Ectodermal cell (in vitro differentiated cells): ENCODE results near the gene LCN15.

Experiments used
- H3K27ac ChIP-seq: 2 replicates; pipeline ENCODE4 v1.7.0; 2013; ENCODE audit warnings: mild to moderate bottlenecking, low read depth, low read length; ENCODE audit not compliant: insufficient read depth, poor library complexity, severe bottlenecking
- H3K27me3 ChIP-seq: 2 replicates; pipeline ENCODE4 v1.7.0; 2013; ENCODE audit warnings: mild to moderate bottlenecking, low read length; ENCODE audit not compliant: insufficient read depth, control insufficient read depth, poor library complexity, severe bottlenecking
- H3K36me3 ChIP-seq: one replicate; pipeline ENCODE4 v1.7.0; 2013; ENCODE audit warnings: low read length; ENCODE audit not compliant: control insufficient read depth, insufficient read depth
- H3K4me1 ChIP-seq: one replicate; pipeline ENCODE4 v1.7.0; 2013; ENCODE audit warnings: low read length; ENCODE audit not compliant: control insufficient read depth, insufficient read depth
- H3K4me3 ChIP-seq: 2 replicates; pipeline ENCODE4 v1.7.0; 2013; ENCODE audit warnings: low read depth, low read length, control low read depth; ENCODE audit not compliant: insufficient read depth
- H3K9me3 ChIP-seq: 2 replicates; pipeline ENCODE4 v1.7.0; 2013; ENCODE audit warnings: mild to moderate bottlenecking, low read length, moderate library complexity; ENCODE audit not compliant: control insufficient read depth
- WGBS, 2 experiments: methylation state at CpG; one replicate each; pipeline ENCODE4 v1.1.7; 2013; ENCODE audit warnings: missing lambda C conversion rate in 2 of 2; 5-methylcytosine and 5-hydroxymethylcytosine counted together

Gene LCN15

DNA sequence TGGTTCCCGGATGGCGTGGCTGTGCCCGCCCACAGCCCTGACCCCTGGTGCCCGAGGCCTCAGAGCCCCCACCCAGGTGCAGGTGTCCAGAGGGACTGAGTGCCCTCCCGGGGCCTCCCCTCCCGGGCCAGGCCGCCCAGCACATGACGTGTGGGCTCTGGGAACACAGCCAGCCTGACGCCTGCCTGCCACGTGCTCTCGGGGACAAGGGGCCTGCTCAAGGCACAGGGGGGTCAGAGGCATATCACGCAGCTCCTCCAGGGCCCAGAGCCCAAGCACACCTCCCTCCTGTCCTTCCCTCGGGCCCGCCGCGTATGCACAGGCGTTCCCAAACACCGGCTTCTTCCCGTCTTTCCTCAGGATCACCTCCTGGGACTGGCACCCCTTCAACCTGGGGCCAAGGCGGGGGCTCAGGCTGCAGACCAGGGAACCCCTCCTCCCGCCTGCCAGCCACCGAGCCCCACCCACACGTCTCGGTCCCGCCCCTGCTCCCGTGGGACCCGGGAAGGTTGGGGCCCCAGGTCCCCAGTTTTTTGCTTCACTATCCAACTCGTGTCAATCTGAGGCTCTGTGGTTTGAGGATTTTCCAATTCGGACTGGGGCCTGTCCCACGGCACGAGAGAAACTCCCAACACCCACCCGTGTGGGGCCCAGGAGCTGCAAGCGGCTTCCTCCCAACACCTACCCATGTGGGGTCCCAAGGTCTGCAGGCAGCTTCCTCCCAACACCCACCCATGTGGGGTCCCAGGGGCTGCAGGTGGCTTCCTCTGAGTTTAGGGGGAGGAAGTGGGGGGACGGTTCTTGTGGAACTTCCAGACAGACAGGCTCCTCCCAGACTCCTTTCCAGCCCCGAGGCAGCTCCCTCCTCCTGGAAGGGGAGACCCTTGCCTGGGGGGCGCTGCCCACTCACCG, 23.1 kb downstream of the LCN15 start:
- no peaks in the 10 kb centered on the region for H3K9me3 ChIP-seq
- 86% methylated on average over 37 of the region's 37 CpGs for WGBS, 2 experiments
- no peak overlapping the region for H3K27ac ChIP-seq
- H3K36me3 ChIP-seq = no peaks in the 10 kb centered on the region
- no peaks in the 10 kb centered on the region for H3K27me3 ChIP-seq
- no peak overlapping the region for H3K4me3 ChIP-seq
- H3K4me1 ChIP-seq = peaks cover 19% of the 10 kb centered on the region

DNA sequence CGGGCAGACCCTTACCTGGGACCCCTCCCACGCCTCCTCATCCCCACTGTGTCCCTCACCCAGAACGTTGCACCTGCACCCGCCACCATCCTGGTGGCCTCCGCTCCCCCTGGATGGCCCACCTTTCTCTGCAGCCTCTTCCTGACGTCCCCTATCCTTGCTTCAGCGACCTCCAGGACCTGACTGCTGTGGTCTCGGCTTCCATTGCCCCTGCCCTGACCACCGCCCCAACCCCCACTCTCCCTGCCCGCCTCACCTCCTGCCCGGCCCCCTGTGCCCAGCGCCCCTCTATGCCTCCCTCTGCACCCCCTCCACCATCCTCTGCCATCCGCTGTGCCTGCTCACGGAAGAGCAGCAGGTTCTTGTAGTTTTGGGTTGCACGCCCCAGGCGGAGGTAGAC, 23.8 kb downstream of the LCN15 start:
- Histone ChIP-seq H3K27me3 (no peaks in the 10 kb centered on the region), H3K9me3 (no peaks in the 10 kb centered on the region)
- WGBS, 2 experiments = 93 to 94% methylated on average over 16 of the region's 16 CpGs

DNA sequence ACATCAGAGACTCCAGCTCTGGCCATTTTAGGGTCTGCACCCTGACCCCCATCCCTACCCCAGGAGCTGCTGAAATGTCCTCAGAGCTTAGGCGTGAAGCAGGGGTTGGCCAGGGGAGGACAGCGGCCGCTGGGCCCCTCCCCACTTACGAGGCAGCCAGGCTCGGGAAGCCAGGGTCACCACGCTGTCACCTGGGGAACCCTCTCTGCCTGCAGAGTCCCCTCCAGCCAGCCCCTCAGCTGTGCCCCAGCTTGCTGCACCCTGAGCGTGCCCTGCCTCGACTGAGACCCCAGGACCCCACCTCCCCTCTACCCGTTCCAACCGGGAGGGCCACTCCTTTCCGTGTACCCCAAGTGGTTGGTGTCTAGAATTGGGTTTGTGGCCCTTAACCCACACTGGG, 24.2 kb downstream of the LCN15 start:
- Histone ChIP-seq H3K27me3 (no peaks in the 10 kb centered on the region), H3K9me3 (no peaks in the 10 kb centered on the region), H3K4me3 (no peak overlapping the region), H3K27ac (no peak overlapping the region), H3K36me3 (no peaks in the 10 kb centered on the region), H3K4me1 (peaks cover 19% of the 10 kb centered on the region)
- WGBS, 2 experiments = 92 to 93% methylated on average over 11 of the region's 11 CpGs

More for the DNA sequence above, 23.8 kb downstream of the LCN15 start:
- Histone ChIP-seq H3K4me3 (no peak overlapping the region), H3K4me1 (peaks cover 19% of the 10 kb centered on the region), H3K36me3 (no peaks in the 10 kb centered on the region), H3K27ac (no peak overlapping the region)

DNA sequence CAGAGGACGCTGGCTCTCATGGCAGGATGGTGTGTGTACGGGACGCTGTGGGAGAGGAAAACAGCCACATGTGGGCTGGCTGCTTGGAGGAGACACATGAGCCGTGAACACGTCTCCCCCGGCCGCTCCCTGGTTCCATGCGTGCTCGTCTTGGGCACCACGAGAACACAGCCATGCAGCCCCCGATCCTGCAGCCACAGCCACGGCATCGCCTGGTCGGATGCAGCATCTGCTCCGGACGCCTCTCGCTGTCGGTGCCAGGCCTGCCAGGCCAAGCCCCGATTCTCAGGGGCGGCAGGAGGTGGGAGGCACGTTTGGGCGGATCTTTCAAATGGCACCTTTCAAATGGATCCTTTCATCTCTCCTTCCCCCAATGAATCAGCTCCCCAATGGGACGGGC, 24.8 kb downstream of the LCN15 start:
- Histone ChIP-seq H3K4me1 (peaks cover 19% of the 10 kb centered on the region), H3K27me3 (no peaks in the 10 kb centered on the region), H3K27ac (no peak overlapping the region), H3K4me3 (no peak overlapping the region), H3K9me3 (no peaks in the 10 kb centered on the region), H3K36me3 (no peaks in the 10 kb centered on the region)
- 93% methylated on average over 23 of the region's 23 CpGs for WGBS, 2 experiments

DNA sequence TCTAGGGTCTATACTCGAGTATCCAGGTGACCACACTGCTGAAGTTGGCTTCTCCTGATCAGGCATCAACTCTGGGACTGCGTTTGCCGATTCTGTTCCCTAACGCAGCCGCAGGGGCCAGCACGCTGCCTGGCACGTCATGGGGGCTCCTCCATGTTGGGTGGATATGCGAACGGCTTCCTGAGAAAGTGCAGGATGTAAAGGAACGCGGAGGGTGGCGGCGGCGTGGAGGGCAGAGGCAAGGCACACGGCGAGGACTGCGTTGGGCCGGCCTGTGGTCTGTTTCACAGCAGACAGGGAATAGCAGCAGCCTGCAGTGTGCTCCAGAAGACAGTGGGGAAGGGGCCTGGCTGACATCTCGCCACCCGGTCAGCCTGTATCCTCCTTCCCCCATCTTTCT, 25.4 kb downstream of the LCN15 start:
- peaks cover 19% of the 10 kb centered on the region for H3K4me1 ChIP-seq
- H3K4me3 ChIP-seq = no peak overlapping the region
- H3K27me3 ChIP-seq = no peaks in the 10 kb centered on the region
- H3K9me3 ChIP-seq = no peaks in the 10 kb centered on the region
- H3K27ac ChIP-seq = no peak overlapping the region
- 93 to 94% methylated on average over 20 of the region's 20 CpGs for WGBS, 2 experiments
- H3K36me3 ChIP-seq = no peaks in the 10 kb centered on the region

DNA sequence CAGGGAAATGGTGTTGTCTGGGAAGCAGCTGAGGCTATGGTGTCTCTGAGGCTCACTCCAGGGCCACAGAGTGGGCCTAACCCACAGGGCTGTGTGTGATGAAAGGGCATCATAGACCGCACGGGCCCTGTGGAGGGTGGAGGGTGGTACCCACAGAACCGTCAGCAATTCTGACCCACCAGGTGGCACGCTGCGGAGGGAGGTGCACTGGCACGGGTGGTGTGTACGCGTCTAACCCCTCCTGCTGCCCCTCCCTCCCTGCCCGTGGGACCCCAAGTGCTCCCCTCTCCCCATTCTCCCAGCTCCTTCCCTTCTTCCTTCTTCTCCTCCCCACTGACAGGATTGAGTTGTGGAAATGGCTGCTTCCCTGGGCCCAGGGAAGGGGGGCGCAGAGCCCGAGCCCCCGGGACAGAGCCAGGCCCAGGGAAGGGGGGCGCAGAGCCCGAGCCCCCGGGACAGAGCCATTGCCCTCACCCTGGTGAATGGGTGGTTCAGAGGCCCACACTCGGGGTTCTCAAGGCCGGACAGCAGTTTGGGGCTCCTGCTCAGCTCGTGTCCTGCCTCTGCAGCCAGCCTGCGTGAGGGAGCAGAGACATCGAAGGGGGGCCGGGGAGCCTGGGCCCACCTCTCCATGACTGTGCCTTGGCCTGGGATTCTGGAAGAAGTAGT, 28.4 kb downstream of the LCN15 start:
- no peaks in the 10 kb centered on the region for H3K27me3 ChIP-seq
- H3K9me3 ChIP-seq = no peaks in the 10 kb centered on the region
- no peak overlapping the region for H3K4me3 ChIP-seq
- no peaks in the 10 kb centered on the region for H3K4me1 ChIP-seq
- no peaks in the 10 kb centered on the region for H3K36me3 ChIP-seq
- 90 to 91% methylated on average over 21 of the region's 21 CpGs for WGBS, 2 experiments
- no peak overlapping the region for H3K27ac ChIP-seq

DNA sequence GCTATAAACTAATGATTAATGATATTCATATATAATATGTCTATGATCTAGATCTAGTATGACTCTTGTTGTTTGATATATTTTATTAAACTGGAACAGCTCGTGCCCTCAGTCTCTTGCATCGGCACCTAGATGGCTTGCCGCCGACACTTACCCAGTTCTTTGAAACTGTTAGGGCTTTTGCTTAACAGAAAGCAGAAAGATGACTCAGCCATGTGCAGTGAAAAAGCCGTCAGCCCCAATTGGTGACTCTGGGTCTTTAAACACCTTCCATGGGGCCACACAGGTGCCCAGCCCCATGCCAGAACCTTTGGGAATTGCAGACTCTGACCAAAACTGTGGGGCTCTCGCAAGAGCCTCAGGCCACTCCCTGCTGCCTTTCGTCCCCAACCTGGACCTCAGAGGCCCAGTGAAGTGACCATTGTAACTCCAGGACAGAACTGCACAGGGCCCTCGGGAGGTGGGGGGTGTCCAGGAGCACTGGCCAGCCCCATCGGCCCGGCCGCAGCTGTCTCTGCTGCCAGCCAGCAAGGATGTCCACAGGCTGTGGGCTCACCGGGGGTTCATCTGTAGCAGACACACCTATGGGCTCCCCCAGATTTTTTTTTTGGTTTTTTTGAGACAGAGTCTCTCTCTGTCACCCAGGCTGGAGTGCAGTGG, 29.4 kb downstream of the LCN15 start:
- no peak overlapping the region for H3K27ac ChIP-seq
- no peaks in the 10 kb centered on the region for H3K27me3 ChIP-seq
- 87 to 88% methylated on average over 12 of the region's 12 CpGs for WGBS, 2 experiments
- H3K4me3 ChIP-seq = no peak overlapping the region
- H3K9me3 ChIP-seq = no peaks in the 10 kb centered on the region
- no peaks in the 10 kb centered on the region for H3K36me3 ChIP-seq
- no peaks in the 10 kb centered on the region for H3K4me1 ChIP-seq

DNA sequence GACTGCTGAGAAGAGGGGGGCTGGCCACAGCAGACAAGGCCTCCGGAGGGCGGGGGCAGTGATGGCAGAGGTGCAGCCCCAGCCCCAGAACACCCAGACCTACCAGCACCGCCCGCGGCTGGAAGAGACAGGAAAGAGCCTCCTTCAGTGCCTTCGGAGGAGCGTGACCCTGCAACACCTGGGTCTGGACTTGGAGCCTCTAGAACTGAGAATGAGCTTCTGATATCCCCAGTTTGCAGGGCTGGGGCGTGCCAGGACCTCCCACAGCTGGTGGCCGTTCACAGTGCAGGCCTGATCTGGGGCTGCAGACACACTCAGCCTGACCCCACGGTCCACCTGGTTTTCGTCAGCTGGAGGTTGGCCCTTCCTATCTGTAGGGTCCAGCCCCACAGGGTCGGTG, 30.7 kb downstream of the LCN15 start:
- Histone ChIP-seq H3K36me3 (no peaks in the 10 kb centered on the region), H3K9me3 (no peaks in the 10 kb centered on the region), H3K4me1 (no peaks in the 10 kb centered on the region), H3K27me3 (peaks cover 12% of the 10 kb centered on the region), H3K4me3 (no peak overlapping the region), H3K27ac (no peak overlapping the region)
- 92 to 94% methylated on average over 12 of the region's 12 CpGs for WGBS, 2 experiments

DNA sequence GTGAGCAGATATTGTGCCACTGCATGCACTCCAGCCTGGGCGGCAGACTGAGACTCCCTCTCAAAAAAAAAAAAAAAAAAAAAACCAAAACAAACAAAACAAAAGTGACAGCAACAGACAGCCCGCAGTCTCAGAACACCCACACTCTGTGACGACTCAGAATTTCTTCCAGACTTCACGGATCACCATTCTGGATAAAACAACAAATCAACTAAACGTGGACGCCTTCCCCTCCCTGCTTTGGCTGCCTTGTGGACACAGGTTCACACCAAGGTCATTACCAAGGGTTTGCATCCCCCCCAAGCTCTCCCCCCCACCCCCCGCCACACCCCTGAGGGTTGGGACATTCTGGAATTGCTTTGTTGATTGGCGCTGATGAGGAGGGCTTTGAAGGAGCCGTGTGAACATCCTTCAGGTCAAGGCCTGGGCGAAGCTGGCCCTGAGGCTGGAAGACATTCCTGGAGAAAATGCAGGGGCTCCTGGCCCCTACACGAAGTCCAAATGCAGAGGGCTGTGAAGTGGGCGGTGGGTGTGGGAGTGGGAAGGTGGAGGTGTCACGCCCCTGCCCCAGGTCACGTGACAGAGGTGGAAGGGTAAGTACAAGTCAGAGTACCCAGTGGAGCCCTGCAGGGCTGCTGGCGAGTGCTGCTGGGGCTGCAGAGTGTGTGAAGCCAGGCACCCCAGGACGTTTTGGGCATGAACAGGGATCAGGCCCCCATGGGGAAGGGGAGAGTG, 31.7 kb downstream of the LCN15 start:
- no peak overlapping the region for H3K27ac ChIP-seq
- H3K9me3 ChIP-seq = no peaks in the 10 kb centered on the region
- H3K4me3 ChIP-seq = no peak overlapping the region
- H3K36me3 ChIP-seq = no peaks in the 10 kb centered on the region
- WGBS, 2 experiments = 80% methylated on average over 15 to 16 of the region's 16 CpGs
- H3K4me1 ChIP-seq = no peaks in the 10 kb centered on the region
- peaks cover 17% of the 10 kb centered on the region for H3K27me3 ChIP-seq
